Subcutaneous preadipocyte (primary cell): ENCODE data around the gene ZNF783. TPM values are rescaled to one million over a fixed set of nuclear protein-coding genes. Genes with fewer than 3 reads are reported as not detected.

Source experiments
- small RNA-seq: library from RNA; depleted of rRNA; stranded (forward); fragments of <200 nt; gene quantifications from one replicate; pipeline ENCODE3, GENCODE V24; 2012
- total RNA-seq: library from RNA; depleted of rRNA; stranded (reverse); fragments of >200 nt; gene quantifications from 2 replicates; pipeline ENCODE4 v1.2.3, GENCODE V29; 2012

ZNF783 gene
- total RNA-seq: 6.6 and 8.0 TPM in 2 replicates

GRCh38 chr7:149261829-149262617, at the start of gene ZNF783:
Gene ZNF783, plus strand, starts transcription at chr7:149262196. Its CDS starts 138 bp downstream, at chr7:149262334.

GRCh38 chr7:149239345-149240143, 22.5 kb upstream of the ZNF783 start, which contains the start of gene ZNF212:
Gene ZNF212, plus strand, starts transcription at chr7:149239651. Its CDS starts 128 bp downstream, at chr7:149239779.

Small RNA genes within 50 kb of the gene (small RNA-seq; reads per million reads assigned to genes)
- 0.16 reads per million for gene AC004941.2

Other genes starting within 250 kb of the ZNF783 start
- gene PDIA4, start 233.7 kb upstream of the ZNF783 start, total RNA-seq: 226 and 348 TPM in 2 replicates
- gene ZNF786, start 171.5 kb upstream of the ZNF783 start, total RNA-seq: 4.4 and 7.4 TPM in 2 replicates
- gene ZNF425, start 135.9 kb upstream of the ZNF783 start, total RNA-seq: 1.6 and 2.2 TPM in 2 replicates
- 13.2 and 17.2 TPM in 2 replicates for gene ZNF398, start 114.7 kb upstream of the ZNF783 start, total RNA-seq
- gene ZNF282, start 66.7 kb upstream of the ZNF783 start, total RNA-seq: 21.3 and 38.9 TPM in 2 replicates
- gene ZNF212, start 22.5 kb upstream of the ZNF783 start, total RNA-seq: 4.4 and 4.5 TPM in 2 replicates
- 7.7 and 9.8 TPM in 2 replicates for gene ZNF777, start 198.9 kb downstream of the ZNF783 start, total RNA-seq
- 18.4 and 24.4 TPM in 2 replicates for gene ZNF746, start 235.6 kb downstream of the ZNF783 start, total RNA-seq